Measurements from ENCODE around the gene CTIF.

The CTIF gene

DNA sequence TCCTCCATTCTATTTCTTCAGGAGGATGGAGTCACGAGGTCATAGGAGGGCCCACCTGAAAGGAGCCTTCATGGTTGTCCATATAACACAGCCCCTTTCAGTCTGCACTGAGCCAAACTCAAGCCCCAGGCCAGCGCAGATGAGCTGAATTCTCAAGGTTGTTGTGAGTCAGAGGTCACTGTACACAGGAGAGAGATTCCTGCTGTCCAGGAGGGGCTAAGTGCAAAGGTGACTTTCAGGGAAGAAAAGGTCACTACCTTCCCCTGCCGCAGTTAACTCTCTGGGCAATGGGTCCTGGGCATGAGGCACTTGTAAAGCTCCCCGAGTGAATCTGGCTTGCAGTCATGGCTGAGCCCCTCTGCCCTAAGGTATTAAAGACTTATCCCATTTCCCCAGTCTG is 150.7 kb downstream of the CTIF start:
- no peak for DNase-seq

DNA sequence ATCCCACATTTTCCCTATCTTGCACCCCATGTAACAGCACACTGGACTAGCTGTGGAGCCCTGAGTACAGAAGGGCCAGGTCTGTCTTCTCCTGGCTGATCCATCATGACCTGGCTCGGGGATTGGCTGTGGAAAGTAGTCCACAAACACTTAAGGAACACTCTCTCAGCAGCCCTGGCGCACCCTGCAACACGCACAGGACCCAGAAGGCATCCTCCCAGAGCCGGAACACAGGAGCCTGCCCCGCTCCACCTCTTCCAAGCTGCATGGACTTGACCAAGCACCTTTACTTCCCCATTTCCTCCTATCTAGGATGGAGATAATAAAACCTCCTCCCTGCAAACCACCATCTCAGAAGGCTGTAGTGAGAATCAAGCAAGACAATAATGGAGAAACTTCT is 151.7 kb downstream of the CTIF start:
- no peak for DNase-seq

DNA sequence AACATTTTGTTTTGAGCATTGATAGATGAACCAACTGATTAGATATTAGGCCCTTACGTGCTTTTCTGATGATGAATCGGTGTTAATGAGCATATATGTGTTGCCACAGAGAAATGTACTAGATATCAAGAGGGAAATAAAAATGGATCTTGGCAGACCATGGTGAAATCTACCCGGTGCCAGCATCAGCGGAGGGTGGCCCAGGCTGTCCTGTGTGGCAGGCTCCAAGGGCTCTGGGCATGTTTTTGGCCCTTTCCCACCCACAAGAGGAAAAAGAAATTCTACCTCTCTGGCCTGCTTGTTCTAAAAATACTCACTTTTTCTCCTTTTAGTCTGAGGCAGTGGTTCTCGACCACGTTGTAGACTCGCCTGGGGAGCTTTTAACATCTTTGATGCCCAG is 154.2 kb downstream of the CTIF start:
- DNase-seq: no peak

DNA sequence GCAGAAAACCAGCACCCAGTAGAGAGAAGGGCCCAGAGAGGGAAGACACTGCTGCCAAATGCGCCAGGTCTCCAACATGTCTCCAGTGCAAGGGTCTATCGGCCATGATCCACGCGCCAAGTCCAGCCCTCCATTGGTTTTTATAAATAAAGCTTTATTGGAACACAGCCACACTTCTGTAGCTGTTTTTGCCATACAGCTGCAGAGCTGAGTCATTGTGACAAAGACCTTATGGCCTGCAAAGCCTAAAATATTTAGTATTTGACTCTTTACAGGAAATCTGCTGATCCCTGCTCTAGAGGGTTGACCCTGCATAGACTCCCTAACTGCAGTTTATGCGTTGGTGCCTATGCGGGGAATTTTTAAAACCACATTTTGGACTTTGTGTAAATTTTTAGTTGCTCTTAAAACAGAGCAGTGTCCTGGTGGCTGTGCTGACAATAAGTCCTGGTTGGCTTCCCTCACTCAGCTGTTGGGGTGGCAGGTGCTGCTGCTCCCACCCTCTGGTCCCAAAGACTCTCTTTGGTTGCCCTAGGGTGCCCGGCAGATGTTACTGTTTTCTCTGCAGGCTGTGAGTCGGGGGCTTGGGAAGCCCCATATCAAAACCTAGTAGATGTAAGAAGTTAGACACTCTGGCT is 154.9 kb downstream of the CTIF start:
- no peak for DNase-seq

DNA sequence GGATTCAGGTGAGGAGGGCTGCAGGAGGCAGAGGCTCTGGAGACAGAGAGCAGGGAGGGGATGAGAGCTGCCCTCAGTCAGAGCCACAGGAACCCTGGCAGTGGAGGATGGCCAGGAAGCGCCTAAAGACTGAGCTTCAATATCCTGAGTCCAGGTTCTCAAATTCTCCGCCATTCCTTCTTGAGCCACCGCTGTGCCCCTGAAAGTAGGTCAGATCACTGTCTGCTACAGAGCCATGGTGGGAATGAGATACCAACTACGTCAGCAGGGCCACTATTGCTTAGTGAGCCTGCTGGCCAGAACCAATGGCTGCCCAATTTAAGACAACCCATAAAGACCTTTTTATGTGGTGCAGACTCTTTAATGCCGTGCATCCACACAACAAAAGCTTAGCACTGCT is 155.5 kb downstream of the CTIF start:
- DNase-seq: no peak

DNA sequence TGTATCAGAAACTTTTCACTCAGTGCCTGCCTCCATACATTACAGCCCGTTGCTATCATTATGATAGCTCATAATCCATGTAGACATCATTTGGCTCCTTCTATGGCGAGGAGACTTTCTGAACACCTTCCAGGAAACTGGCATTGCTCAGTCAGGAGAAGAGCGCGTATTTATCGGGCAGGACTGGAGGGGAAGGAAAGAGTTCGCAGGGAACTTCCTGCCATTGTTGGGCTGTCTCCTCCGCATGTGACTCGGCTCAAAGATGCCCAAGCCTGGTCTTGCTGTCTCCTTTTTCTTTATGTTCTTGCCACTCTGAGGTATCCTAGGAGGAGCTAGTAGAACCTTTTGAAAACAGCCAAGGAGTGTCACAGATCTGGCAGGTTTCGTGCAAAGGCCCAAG is 156.8 kb downstream of the CTIF start:
- no peak for DNase-seq

DNA sequence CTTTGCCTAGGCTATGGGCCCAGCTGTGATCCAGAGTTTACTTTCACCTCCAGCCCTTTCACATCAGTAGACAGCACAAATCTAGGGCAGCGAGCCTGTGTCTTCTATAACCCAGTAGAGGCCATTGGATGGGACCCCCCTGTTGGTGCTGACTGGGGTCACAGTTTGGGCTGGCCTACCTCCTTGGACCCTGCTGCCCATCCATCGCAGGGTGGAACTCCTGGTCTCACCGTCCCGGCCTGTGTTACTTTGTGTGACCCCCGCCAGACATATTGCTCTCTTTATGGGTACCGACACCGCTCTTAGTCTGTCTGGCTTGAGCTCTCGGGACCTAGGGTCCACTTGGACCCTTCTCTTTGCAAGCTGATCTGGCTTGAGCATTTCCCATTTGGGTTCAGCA is 157.4 kb downstream of the CTIF start:
- no peak for DNase-seq

DNA sequence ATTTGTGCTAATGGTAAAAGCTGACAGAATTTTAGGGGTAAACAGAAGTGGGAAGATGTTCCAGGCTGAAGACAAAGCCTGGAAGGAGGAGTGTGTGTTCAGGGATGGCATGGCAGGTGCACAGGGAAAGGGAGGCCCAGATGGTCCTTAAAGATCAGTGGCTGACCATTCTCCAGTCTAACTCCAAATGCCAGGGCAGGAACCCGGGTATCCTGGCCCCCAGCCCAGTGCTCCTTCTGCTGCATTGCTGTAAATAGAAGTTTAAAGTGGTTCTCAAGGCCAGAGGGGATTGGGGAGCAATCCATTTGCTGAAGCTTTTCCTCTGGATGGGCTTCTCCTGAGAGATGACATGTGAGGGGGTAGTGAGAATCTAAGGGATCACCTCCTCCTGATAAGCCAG is 158.6 kb downstream of the CTIF start:
- DNase-seq: no peak

DNA sequence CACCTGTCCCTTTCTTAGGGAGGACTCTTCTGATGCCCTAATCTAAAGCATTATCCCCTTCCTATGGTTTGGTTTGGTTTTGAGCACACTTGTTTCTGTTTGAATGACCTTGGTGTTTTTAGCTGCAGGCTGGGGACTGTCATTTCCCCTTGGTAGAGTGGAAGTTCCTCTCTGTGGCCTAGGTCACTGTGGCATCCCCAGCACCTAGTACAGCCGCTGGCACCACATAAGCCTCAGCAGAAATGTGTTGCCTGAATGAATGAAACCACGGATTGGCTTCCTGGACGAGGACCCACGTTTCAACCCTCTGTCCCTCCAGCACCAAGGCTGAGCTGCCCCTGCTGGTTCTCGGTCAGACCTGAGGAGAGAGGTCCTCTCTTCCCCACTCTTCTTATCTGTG is 159.9 kb downstream of the CTIF start:
- no peak for DNase-seq

DNA sequence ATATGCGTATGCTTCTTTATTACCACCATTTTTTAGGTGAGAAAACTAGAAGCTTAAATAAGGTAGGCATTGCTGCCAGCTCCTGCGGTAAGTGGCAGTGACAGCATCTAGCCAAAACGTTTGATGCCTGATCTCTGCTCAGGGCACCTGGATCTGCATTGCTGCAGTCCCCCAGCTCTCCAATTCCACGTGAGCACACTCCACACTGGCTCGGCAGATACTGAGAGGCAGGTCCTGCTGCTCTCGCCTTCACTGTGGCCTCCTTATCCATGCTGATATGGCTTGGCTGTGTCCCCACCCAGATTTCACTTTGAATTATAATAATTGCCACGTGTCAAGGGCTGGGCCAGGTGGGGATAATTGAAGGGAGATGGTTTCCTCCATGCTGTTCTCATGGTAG is 160.9 kb downstream of the CTIF start:
- DNase-seq: no peak

DNA sequence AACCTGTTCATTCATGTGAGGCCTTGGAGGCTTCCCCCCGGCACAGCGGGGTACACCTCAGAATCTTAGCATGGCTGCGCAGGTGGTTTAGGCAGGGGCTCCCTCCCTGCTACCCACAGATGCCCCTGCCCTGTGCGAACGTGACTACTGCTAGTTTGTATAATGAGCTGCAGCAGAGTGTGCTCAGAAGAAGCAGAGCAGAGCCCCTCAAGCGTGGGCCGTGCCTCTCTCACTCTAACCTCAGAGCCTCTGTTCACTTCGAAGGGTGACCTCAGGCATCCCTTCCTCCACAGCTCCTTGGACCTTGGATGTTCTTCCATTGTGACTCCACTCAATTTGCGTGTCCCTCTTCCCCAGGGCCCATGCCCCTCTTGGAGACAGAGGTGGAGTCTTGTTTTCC is 161.6 kb downstream of the CTIF start:
- DNase-seq: no peak

DNA sequence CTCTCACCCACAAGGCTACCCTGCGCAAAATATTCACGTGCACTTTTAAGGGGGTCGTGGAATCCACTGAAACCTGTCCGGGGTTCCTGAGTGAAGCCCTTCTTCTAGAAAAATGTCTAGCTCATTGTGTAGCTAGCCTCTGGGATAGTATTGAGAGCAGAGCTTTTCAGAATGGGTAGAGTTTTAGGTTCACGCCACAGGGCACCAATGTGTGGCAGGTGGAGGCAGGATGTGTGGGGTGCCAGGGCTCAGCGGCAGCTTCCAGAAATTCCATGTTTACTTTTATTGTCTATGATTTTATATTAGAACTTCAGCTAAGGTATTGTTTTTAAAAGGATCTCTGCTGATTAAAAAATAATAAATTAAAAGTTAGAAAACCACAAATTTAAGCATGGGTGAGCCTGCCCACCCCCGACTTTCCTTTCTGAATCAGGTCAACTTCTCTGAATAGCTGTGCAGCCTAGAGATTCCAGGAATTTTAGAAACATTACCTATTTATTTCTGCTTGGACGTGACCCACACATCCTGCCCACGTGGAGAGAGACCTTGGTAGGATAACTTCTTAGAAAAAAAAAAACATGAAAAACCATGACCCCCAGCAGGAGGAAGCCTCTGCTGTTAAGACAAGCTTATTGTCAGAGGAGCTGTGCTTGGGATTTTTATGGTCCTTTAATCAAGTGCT is 163.7 kb downstream of the CTIF start:
- DNase-seq: no peak

DNA sequence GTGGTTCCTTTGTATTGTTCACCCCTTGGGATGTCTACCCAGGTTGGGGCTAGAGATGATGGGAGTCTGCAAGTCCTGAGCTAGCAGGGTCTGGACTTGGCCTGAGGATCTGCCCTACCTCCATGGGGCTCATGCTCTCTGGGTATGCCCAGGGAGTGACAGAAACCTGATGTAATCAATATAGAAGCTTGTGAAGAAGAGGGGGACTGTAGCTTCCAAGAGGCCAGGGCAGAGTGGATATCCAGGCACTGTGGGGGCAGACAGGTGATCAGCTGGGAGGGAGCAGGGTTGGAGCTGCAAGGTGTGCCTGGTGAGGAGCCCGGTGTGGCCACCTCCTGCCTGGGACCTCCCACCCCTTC is 164.2 kb downstream of the CTIF start:
- no peak for DNase-seq

DNA sequence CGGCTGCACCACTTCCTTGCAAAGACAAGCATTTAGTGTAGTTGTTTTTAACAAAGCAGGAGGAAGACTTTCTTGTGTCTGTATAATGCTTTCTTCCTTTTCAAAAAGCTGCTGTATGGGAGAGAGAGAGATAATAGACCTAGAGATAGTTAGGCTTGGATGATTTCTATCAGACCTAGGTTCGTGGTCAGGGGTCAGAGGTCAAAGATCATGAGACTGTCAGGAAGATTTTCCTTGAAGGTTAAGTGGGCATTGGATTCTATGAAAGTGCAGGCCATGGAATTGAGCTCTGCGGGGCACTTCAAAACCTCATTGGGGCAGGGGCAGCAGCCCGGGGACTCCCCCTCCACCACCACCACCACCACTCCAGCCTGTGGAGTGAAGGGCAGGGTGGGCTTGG is 164.6 kb downstream of the CTIF start:
- DNase-seq: no peak

DNA sequence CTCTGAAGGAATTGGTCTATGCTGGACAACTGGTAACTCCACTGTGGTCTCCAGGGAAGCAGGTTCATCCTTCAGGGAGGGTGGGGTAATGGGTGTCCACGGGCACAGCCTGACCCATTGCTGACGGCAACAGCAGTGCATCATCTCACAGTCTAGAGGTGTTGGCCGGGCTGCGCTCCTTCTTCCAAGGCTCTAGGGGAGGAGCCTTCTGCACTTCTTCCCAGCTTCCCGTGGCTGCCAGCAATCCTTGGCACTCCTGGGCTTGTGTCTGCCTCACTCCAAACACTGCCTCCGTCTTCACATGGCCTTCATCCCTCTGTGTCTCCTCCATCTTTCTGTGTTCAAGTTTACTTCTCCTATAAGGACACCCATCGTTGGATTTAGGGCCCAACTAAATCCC is 166.2 kb downstream of the CTIF start:
- no peak for DNase-seq

DNA sequence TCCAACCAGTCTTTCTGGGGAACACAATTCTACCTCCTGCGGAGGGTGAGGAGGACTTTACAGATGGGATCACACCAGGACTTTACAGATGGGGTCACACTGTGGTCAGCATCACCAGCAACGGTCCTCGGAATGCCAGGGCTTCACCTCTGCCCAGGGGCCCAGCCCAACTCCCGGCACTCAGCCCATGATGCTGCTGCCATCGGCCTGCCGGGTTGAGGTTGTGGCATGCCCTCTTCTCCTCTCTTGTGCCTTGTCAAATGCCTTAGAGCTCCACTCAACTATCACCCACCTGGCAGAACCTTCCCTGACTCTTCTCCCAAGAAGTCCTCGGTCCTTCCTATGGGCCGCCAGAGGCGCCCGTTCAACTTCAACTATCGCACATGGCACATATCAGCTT is 166.7 kb downstream of the CTIF start:
- no peak for DNase-seq

DNA sequence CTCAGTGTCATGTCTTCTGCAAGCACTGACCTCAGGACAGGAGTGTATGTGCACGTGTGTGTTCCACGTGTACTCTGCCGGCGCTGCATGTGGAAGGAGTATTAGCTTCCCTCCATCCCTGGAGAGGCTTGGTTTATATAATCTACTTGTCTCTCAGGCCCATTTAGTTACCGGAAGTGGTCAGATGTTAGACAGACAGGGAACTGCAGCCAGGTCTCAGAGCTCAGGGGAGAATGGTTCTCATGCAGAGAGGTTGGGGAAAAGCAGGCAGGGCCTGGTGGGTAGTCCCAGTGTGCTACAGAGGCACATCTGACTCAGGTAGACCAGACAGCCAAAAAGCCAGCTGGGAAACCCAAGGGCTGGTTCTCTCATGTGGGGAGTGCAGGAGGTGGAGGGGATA is 167.9 kb downstream of the CTIF start:
- no peak for DNase-seq

DNA sequence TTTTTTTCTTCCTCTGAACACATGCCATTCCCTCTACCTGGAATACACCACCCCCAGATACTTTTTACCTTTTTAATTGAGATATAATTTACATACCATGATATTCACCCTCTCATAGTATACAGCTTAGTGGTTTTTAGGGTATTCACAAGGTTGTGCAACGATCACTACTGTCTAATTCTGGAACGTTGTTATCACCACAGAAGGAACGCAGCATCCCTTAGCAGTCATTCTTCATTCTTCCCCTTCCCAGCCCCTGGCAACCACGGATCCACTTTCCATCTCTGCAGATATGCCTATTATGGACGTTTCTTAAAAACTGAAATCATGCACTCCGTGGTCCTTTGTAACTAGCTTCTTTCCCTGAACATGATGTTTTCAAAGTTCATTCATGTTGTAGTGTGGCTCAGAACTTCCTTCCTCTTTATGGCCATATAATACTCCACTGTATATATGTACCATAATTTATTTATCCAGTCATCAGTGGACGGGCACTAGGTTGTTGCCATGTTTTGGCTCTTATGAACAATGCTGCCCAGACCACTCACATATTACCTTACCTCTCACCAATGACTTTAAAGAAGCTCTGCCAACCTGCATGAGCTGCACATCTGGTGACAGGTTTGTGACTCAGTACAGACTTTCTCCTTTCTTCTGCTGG is 168.9 kb downstream of the CTIF start:
- DNase-seq: no peak

DNA sequence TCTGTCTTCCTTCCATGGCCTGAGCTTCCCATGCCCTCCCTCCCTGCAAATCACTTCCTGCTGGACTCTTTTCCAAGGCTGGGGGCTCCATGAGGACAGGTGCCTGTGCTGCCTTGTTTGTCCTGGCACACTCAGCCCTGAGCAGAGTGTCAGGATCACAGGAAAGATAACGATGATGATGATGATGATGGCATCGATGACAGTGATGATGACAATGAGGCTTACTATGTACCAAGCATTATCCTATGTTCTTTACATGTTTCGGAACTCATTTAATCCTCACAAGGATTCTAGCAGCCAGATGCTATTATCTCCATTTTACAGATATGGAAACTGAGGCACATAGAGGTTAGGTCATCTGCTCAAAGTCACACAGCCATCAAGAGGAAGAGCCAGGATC is 170.0 kb downstream of the CTIF start:
- no peak for DNase-seq

DNA sequence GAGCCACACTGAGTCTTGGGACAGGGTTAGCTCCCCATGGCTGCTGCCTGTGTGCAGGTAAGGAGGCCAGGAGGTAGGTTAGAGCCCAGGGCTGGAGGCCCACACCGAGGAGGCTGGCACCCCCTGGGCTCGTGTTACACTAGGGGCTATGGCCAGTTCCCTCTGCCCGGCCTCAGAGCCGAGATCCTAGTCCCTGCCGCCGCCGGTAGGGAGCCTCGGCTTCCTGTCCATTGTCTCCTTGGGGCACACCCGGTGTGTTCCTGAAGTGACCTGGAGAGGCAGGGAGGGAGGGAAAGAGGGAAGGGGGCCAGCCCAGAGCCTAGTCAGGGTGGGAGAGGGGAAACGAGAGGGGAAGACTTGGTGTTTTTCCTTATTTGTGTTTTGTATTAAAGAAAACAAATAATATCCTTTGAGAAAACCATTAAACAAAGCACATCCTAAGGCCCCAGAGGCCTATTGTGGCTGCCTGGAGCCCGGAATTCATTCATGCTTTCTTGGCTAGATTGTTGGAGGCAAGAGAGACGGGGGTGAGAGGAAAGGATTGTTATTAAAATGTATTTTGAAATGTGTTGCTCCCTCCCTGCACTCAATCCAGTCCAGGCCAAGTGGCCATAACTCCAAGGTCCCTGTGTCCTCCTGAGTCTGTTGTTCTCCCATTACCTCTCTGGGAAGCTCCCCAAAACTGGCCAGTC is 170.7 kb downstream of the CTIF start:
- no peak for DNase-seq

DNA sequence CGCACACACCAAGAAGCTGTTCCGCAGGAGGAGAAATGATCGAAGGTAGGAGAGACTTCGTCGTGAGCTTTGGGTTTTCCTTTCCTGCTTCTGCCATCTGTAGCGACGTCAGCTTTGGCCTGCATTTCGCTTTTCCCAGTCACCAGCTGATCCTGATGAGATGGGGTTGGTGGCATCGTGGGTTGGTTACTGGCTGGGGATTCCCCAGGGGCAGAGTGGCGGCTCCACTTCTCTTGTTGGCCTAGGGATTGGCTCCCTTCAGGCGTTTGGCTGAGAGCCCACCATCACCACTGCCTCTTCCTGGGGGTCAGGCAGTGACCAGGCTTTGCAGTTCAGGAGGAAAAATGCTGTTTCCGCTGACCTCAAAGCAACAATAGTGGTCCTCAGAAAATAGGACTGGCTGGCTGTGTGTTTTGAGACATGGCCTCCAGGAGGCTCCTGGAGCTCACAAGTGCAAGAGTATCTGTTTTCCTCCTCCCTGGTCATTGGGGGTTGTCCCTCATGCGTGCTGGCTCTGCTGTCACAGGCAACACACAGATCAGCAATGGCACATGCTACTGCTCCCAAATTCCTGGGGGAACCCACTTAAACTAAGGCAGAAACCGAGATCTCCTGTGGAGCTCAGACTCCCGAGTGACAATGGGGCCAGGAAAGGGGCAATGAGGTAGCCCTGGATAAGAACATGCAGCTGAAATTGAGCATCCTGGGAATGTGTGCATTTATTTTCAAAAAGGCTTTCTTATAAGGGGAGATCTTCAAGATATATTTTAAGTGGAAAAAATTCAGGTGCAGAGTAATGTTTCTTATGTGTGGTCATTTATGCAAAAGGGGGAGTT is 173.0 kb downstream of the CTIF start:
- DNase-seq: no peak

DNA sequence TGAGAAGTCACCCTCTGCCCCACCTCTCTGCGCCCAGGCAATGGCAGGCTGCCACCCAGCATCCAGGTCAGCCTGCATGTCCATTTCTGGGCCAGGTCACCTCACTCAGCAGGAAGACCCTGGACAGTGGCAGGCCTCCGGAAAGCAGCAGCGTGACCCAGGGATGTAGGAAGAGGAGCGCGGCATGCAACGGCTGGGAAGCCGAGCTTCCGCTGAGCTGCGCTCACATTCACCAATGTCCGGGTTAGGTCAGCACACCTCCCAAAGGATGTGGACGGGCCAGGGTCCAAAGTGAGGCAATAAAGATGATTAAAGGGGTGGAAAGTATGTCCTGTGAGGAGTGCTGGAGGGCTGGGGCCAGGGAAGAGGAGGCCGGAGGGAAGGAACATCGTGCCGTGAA is 174.5 kb downstream of the CTIF start:
- no peak for DNase-seq

DNA sequence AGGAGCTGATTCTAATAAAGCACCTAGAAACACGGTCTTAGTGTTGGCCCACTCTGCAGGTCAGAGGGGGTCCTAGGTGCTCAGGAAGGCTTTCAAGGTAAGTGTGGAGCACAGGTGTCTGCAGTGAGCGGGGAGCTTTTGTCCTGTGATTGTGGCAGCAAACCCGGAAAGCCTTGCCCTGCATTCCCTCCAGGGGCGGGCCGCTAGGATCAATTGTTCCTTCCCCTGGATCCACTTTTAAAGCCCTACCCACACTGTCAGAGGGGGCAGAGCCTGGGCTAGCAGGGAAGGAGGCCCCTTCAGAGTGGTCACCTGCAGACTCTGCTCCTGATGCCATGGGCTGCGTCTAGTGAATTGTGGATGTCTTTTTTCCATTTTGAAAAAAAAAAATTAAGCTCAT is 176.0 kb downstream of the CTIF start:
- no peak for DNase-seq

All from SW 1271 (cell line).